BE2C (cell line): ENCODE results near the gene DIS3L2.
A peak's percentile ranks its signal among the peaks of the same experiment; 100 is the strongest.
"Not testable (repeated sequence)": the region's sequence is repeated elsewhere in the genome, so short reads cannot be mapped to it uniquely, and the experiment has no call there.

ENCODE experiments used
- DNase-seq: peaks from one replicate; pipeline ENCODE4 v3.0.0-alpha.2; 2020
- H3K27me3 ChIP-seq: fragments of 250-450 bp; sonication (Bioruptor Pico); 2 replicates; pipeline ENCODE4 v1.5.1; 2020; ENCODE audit warnings: mild to moderate bottlenecking
- H3K36me3 ChIP-seq: fragments of 250-450 bp; sonication (Bioruptor Pico); 2 replicates; pipeline ENCODE4 v1.5.1; 2020; ENCODE audit warnings: mild to moderate bottlenecking
- H3K4me1 ChIP-seq: fragments of 250-450 bp; sonication (Bioruptor Pico); 2 replicates; pipeline ENCODE4 v1.5.1; 2020
- H3K4me3 ChIP-seq: 2 replicates; pipeline ENCODE4 v1.5.1; 2011; ENCODE audit warnings: low read depth, low read length
- H3K9me3 ChIP-seq: fragments of 250-450 bp; sonication (Bioruptor Pico); 2 replicates; pipeline ENCODE4 v1.5.1; 2020
- CTCF ChIP-seq: IDR thresholded peaks from 2 replicates; pipeline ENCODE4 v1.5.1; 2012; ENCODE audit warnings: mild to moderate bottlenecking, low read depth, low read length

The DIS3L2 gene

GRCh38 chr2:232367016-232367415 lies 405.5 kb downstream of the DIS3L2 start:
- Histone ChIP-seq H3K36me3 (no peaks in the 10 kb centered on the region), H3K27me3 (no peaks in the 10 kb centered on the region), H3K4me3 (no peak overlapping the region), H3K4me1 (no peaks in the 10 kb centered on the region), H3K9me3 (no peaks in the 10 kb centered on the region)
- TF ChIP-seq CTCF, result no peak
- DNase-seq, result no peak

- H3K4me3 ChIP-seq, result no peak overlapping the region
- no peak for DNase-seq
- TF ChIP-seq CTCF, result peak; percentile 32
- H3K9me3 ChIP-seq, result no peaks in the 10 kb centered on the region
- no peaks in the 10 kb centered on the region for H3K36me3 ChIP-seq
- no peaks in the 10 kb centered on the region for H3K4me1 ChIP-seq
- H3K27me3 ChIP-seq, result no peaks in the 10 kb centered on the region
These were observed 406.2 kb downstream of the DIS3L2 start for GRCh38 chr2:232367591-232368233.

GRCh38 chr2:232368311-232368731 lies 406.8 kb downstream of the DIS3L2 start:
- H3K4me1 ChIP-seq, result no peaks in the 10 kb centered on the region
- no peak for DNase-seq
- no peaks in the 10 kb centered on the region for H3K36me3 ChIP-seq
- H3K27me3 ChIP-seq, result no peaks in the 10 kb centered on the region
- H3K9me3 ChIP-seq, result no peaks in the 10 kb centered on the region
- no peak for TF ChIP-seq CTCF
- H3K4me3 ChIP-seq, result no peak overlapping the region

GRCh38 chr2:232369126-232369951 lies 407.8 kb downstream of the DIS3L2 start:
- Histone ChIP-seq H3K4me3 (no peak overlapping the region), H3K36me3 (no peaks in the 10 kb centered on the region), H3K27me3 (no peaks in the 10 kb centered on the region; the same call in 1 of the 2 replicates), H3K9me3 (no peaks in the 10 kb centered on the region), H3K4me1 (no peaks in the 10 kb centered on the region)
- no peak for TF ChIP-seq CTCF
- no peak for DNase-seq

GRCh38 chr2:232370007-232370406 lies 408.5 kb downstream of the DIS3L2 start:
- H3K36me3 ChIP-seq, H3K9me3 ChIP-seq, H3K4me1 ChIP-seq, DNase-seq, H3K4me3 ChIP-seq, H3K27me3 ChIP-seq: not testable (repeated sequence)

- no peak for TF ChIP-seq CTCF
- no peak for DNase-seq
- H3K36me3 ChIP-seq, result no peaks in the 10 kb centered on the region
- H3K4me1 ChIP-seq, result no peaks in the 10 kb centered on the region
- H3K27me3 ChIP-seq, result no peaks in the 10 kb centered on the region; the same call in 1 of the 2 replicates
- no peaks in the 10 kb centered on the region for H3K9me3 ChIP-seq
- no peak overlapping the region for H3K4me3 ChIP-seq
These were observed 411.0 kb downstream of the DIS3L2 start for GRCh38 chr2:232372231-232373208.
